Neural cell (in vitro differentiated cells): Measurements from ENCODE around the gene MPDZ.

Source experiments
- CTCF ChIP-seq: fragments of 450-650 bp; IDR thresholded peaks from 2 replicates; pipeline ENCODE4 v1.5.1; 2014; ENCODE audit warnings: antibody characterized with exemption, mild to moderate bottlenecking, moderate library complexity; ENCODE audit not compliant: poor library complexity, severe bottlenecking
- EP300 ChIP-seq: fragments of 450-650 bp; conservative IDR thresholded peaks from 2 replicates; pipeline ENCODE4 v1.6.1; 2014; ENCODE audit warnings: antibody characterized with exemption, mild to moderate bottlenecking, moderate library complexity; ENCODE audit not compliant: poor library complexity, severe bottlenecking
- EZH2 ChIP-seq: fragments of 200-600, 300-800 bp; shearing (Covaris generic), sonication (generic); IDR thresholded peaks from 2 replicates; pipeline ENCODE4 v1.6.1; 2014; ENCODE audit warnings: antibody characterized with exemption, low read length, borderline replicate concordance, mild to moderate bottlenecking; ENCODE audit not compliant: insufficient read depth, poor library complexity, severe bottlenecking
- POLR2AphosphoS5 ChIP-seq: IDR thresholded peaks from 2 replicates; pipeline ENCODE4 v1.6.1; 2012
- RAD21 ChIP-seq: fragments of 450-650 bp; conservative IDR thresholded peaks from 2 replicates; pipeline ENCODE4 v1.6.1; 2014; ENCODE audit warnings: antibody characterized with exemption, mild to moderate bottlenecking, moderate library complexity
- REST ChIP-seq: IDR thresholded peaks from 2 replicates; pipeline ENCODE4 v1.6.1; 2012; ENCODE audit warnings: borderline replicate concordance
- SMC3 ChIP-seq: fragments of 450-650 bp; conservative IDR thresholded peaks from 2 replicates; pipeline ENCODE4 v1.6.1; 2014; ENCODE audit warnings: antibody characterized with exemption, mild to moderate bottlenecking, moderate library complexity; ENCODE audit not compliant: poor library complexity
- TAF1 ChIP-seq: IDR thresholded peaks from 2 replicates; pipeline ENCODE4 v1.6.1; 2012; ENCODE audit warnings: low read depth

GRCh38 chr9:13111778-13112177 lies 167.7 kb downstream of the MPDZ start:
- TF ChIP-seq CTCF (no peak), SMC3 (no peak), EZH2 (no peak), TAF1 (no peak), REST (no peak), EP300 (no peak), RAD21 (no peak), POLR2AphosphoS5 (no peak)
